HepG2 (cell line): ENCODE measurements around the gene GRAMD4.

Experiments
- IRF9 ChIP-seq: sonication (generic); formaldehyde crosslinking; IDR thresholded peaks from 2 replicates; pipeline ENCODE4 v1.8.0; 2022; ENCODE audit warnings: missing genetic modification reagents, mild to moderate bottlenecking, borderline replicate concordance
- MYNN ChIP-seq: sonication (generic); formaldehyde crosslinking; IDR thresholded peaks from 2 replicates; pipeline ENCODE4 v1.4.0; 2020; ENCODE audit warnings: mild to moderate bottlenecking, low read depth, missing genetic modification reagents
- PBX3 ChIP-seq: sonication (generic); formaldehyde crosslinking; IDR thresholded peaks from 2 replicates; pipeline ENCODE4 v1.8.1; 2023; ENCODE audit warnings: missing genetic modification reagents, inconsistent platforms, borderline replicate concordance
- POLR2A ChIP-seq, 2 experiments: IDR thresholded peaks; 2 replicates each; pipeline ENCODE4 v1.6.1; 2011; ENCODE audit warnings: low read depth in 2 of 2, low read length in 2 of 2, mild to moderate bottlenecking in 1 of 2, moderate library complexity in 1 of 2; ENCODE audit not compliant: insufficient read depth in 1 of 2
- RBFOX2 ChIP-seq: fragments of 200-400 bp; formaldehyde crosslinking; IDR thresholded peaks from 2 replicates; pipeline ENCODE4 v1.6.1; 2017; ENCODE audit warnings: low read depth, mild to moderate bottlenecking, low read length
- RFX1 ChIP-seq: fragments of 450-650 bp; IDR thresholded peaks from 2 replicates; pipeline ENCODE4 v1.6.1; 2017
- TGIF2 ChIP-seq: IDR thresholded peaks from 2 replicates; pipeline ENCODE4 v1.6.1; 2016; ENCODE audit warnings: control low read depth, missing compliant biosample characterization
- ZNF33B ChIP-seq: sonication (generic); formaldehyde crosslinking; IDR thresholded peaks from 2 replicates; pipeline ENCODE4 v1.5.1; 2020; ENCODE audit warnings: mild to moderate bottlenecking, missing genetic modification reagents

GRCh38 chr22:46607483-46608114 is 12.6 kb upstream of the GRAMD4 start:
- TF ChIP-seq POLR2A (IDR thresholded peaks at IDR 0.05; ENCODE audit: insufficient read depth in 1 of 2, low read depth in 2 of 2, low read length in 2 of 2) (no peak), RFX1 (no peak), MYNN (no peak), IRF9 (no peak), RBFOX2 (no peak), TGIF2 (CRISPR knock-in tag) (no peak), ZNF33B (CRISPR knock-in tag) (no peak), PBX3 (CRISPR knock-in tag) (no peak)
